OCI-LY3 (cell line): Measurements from ENCODE around the gene CEMIP2.

Experiments used
- H2AFZ ChIP-seq: fragments of 200-600, 300-600 bp; shearing (Covaris generic); 2 replicates; pipeline ENCODE4 v1.6.0; 2014; ENCODE audit warnings: antibody characterized with exemption, low read depth, low read length
- H3K27ac ChIP-seq: fragments of 200-600, 300-600 bp; sonication (generic); 2 replicates; pipeline ENCODE4 v1.5.1; 2014; ENCODE audit warnings: mild to moderate bottlenecking, low read length, moderate library complexity, mixed read lengths
- H3K27me3 ChIP-seq: fragments of 200-600, 300-600 bp; sonication (generic); 2 replicates; pipeline ENCODE4 v1.6.1; 2014; ENCODE audit warnings: low read depth, low read length, mixed read lengths
- H3K36me3 ChIP-seq: fragments of 200-600, 300-600 bp; sonication (generic); replicated peaks from 2 replicates; pipeline ENCODE3; 2014; ENCODE audit warnings: low read depth, low read length, mixed read lengths
- H3K4me1 ChIP-seq: fragments of 300-600, 200-600 bp; sonication (generic); 2 replicates; pipeline ENCODE4 v1.6.1; 2014; ENCODE audit warnings: low read length, mixed read lengths
- H3K4me2 ChIP-seq: fragments of 200-600, 300-600 bp; sonication (generic); 2 replicates; pipeline ENCODE4 v1.6.1; 2014; ENCODE audit warnings: low read length, mixed read lengths
- H3K4me3 ChIP-seq: fragments of 300-600, 200-600 bp; sonication (generic); 2 replicates; pipeline ENCODE4 v1.5.1; 2014; ENCODE audit warnings: antibody characterized with exemption, mild to moderate bottlenecking, low read length, moderate library complexity
- H3K79me2 ChIP-seq: fragments of 300-600, 200-600 bp; shearing (Covaris generic); 2 replicates; pipeline ENCODE4 v1.6.1; 2014; ENCODE audit warnings: mild to moderate bottlenecking, low read length, mixed read lengths
- H3K9ac ChIP-seq: fragments of 300-600, 200-600 bp; shearing (Covaris generic); 2 replicates; pipeline ENCODE4 v1.6.0; 2014; ENCODE audit warnings: mild to moderate bottlenecking, low read length, moderate library complexity
- H3K9me3 ChIP-seq: fragments of 200-600, 300-600 bp; shearing (Covaris generic); 2 replicates; pipeline ENCODE4 v1.6.1; 2014; ENCODE audit warnings: low read length, mixed read lengths; ENCODE audit not compliant: insufficient read depth
- H4K20me1 ChIP-seq: fragments of 200-600, 300-600 bp; sonication (generic); 2 replicates; pipeline ENCODE4 v1.6.1; 2016; ENCODE audit warnings: low read length, mixed read lengths; ENCODE audit not compliant: insufficient read depth
- EZH2phosphoT487 ChIP-seq: fragments of 200-600 bp; shearing (Covaris generic); IDR thresholded peaks from 2 replicates; pipeline ENCODE4 v1.6.1; 2018; ENCODE audit warnings: antibody characterized with exemption, mixed run types, low read depth
- TF ChIP-seq, protein P1 (sequence below): fragments of 200-600, 300-600 bp; sonication (generic); IDR thresholded peaks from 2 replicates; pipeline ENCODE4 v1.5.1; 2014; ENCODE audit warnings: antibody characterized with exemption, low read length, low read depth

The CEMIP2 gene

GRCh38 chr9:71781391-71781790 lies 13.1 kb upstream of the CEMIP2 start:
- no peak overlapping the region for H3K4me2 ChIP-seq
- no peak overlapping the region for H2AFZ ChIP-seq
- H3K27me3 ChIP-seq: 0 out of 2 replicates have a peak, but pooled peaks cover 3% of the 10 kb centered on the region
- peaks cover 8% of the 10 kb centered on the region for H3K4me1 ChIP-seq
- no peak overlapping the region for H3K4me3 ChIP-seq
- H3K9me3 ChIP-seq: no peaks in the 10 kb centered on the region
- no peaks in the 10 kb centered on the region for H3K79me2 ChIP-seq
- H3K36me3 ChIP-seq: no peaks in the 10 kb centered on the region
- no peak for TF ChIP-seq EZH2phosphoT487
- TF ChIP-seq, protein P1, sequence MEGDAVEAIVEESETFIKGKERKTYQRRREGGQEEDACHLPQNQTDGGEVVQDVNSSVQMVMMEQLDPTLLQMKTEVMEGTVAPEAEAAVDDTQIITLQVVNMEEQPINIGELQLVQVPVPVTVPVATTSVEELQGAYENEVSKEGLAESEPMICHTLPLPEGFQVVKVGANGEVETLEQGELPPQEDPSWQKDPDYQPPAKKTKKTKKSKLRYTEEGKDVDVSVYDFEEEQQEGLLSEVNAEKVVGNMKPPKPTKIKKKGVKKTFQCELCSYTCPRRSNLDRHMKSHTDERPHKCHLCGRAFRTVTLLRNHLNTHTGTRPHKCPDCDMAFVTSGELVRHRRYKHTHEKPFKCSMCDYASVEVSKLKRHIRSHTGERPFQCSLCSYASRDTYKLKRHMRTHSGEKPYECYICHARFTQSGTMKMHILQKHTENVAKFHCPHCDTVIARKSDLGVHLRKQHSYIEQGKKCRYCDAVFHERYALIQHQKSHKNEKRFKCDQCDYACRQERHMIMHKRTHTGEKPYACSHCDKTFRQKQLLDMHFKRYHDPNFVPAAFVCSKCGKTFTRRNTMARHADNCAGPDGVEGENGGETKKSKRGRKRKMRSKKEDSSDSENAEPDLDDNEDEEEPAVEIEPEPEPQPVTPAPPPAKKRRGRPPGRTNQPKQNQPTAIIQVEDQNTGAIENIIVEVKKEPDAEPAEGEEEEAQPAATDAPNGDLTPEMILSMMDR: no peak
- no peak overlapping the region for H3K27ac ChIP-seq
- H4K20me1 ChIP-seq: no peaks in the 10 kb centered on the region
- H3K9ac ChIP-seq: no peak overlapping the region

- Histone ChIP-seq H3K4me3 (no peak overlapping the region), H4K20me1 (no peaks in the 10 kb centered on the region), H3K4me2 (no peak overlapping the region), H3K4me1 (peaks cover 8% of the 10 kb centered on the region), H3K79me2 (no peaks in the 10 kb centered on the region), H3K36me3 (no peaks in the 10 kb centered on the region), H2AFZ (no peak overlapping the region), H3K9ac (no peak overlapping the region), H3K27ac (no peak overlapping the region), H3K27me3 (0 out of 2 replicates have a peak, but pooled peaks cover 3% of the 10 kb centered on the region), H3K9me3 (no peaks in the 10 kb centered on the region)
- TF ChIP-seq EZH2phosphoT487: no peak
- TF ChIP-seq, protein P1: no peak
These were observed 12.6 kb upstream of the CEMIP2 start for GRCh38 chr9:71780953-71781352.

- Histone ChIP-seq H3K36me3 (no peaks in the 10 kb centered on the region), H2AFZ (no peak overlapping the region), H3K27me3 (0 out of 2 replicates have a peak, but pooled peaks cover 3% of the 10 kb centered on the region), H3K4me1 (peaks cover 3% of the 10 kb centered on the region), H3K9me3 (no peaks in the 10 kb centered on the region), H3K4me3 (no peak overlapping the region), H3K9ac (no peak overlapping the region), H3K27ac (no peak overlapping the region), H4K20me1 (no peaks in the 10 kb centered on the region; the same call in 1 of the 2 replicates), H3K79me2 (no peaks in the 10 kb centered on the region), H3K4me2 (no peak overlapping the region)
- no peak for TF ChIP-seq EZH2phosphoT487
- TF ChIP-seq, protein P1: no peak
These were observed 9.8 kb upstream of the CEMIP2 start for GRCh38 chr9:71778085-71778484.

DNA sequence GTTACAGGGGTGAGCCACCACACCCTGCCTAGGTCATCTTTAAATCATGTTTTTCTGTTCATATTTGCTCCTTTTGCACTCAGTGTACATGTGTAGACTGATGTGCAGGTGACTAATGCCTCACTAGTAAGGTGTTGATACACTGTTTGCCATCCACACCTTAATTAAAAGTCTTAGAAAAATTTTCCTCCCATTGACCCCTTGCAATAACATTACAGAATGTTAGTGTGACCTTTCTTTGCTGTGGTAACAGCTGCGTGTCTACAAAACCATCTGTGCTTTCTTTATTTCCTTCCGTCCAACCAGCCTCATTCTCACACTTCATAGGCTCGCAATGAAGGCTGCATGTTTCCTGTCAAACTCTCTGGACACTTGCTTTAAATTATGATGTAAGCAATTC lies 6.6 kb upstream of the CEMIP2 start:
- H3K9ac ChIP-seq: no peak overlapping the region
- H3K9me3 ChIP-seq: no peaks in the 10 kb centered on the region
- no peak overlapping the region for H3K4me2 ChIP-seq
- H2AFZ ChIP-seq: no peak overlapping the region
- TF ChIP-seq, protein P1: no peak
- TF ChIP-seq EZH2phosphoT487: no peak
- no peak overlapping the region for H3K4me3 ChIP-seq
- no peaks in the 10 kb centered on the region for H3K4me1 ChIP-seq
- no peaks in the 10 kb centered on the region for H3K36me3 ChIP-seq
- peaks cover 6% of the 10 kb centered on the region; the same call in 1 of the 2 replicates for H3K27me3 ChIP-seq
- H3K79me2 ChIP-seq: no peaks in the 10 kb centered on the region
- no peaks in the 10 kb centered on the region; the same call in 1 of the 2 replicates for H4K20me1 ChIP-seq
- no peak overlapping the region for H3K27ac ChIP-seq
